Measurements from ENCODE around the gene PPARGC1A. TPM values are rescaled to one million over a fixed set of nuclear protein-coding genes. Genes with fewer than 3 reads are reported as not detected.

PPARGC1A gene
- total and polyA plus RNA-seq, 2 experiments from 2014 or later, result 0.76 to 3.3 TPM

GRCh38 chr4:23899565-23899964, 9.7 kb upstream of the PPARGC1A start (continued):
- no peak for TF ChIP-seq NANOG (IDR thresholded peaks at IDR 0.05; ENCODE audit: borderline replicate concordance)
- TF ChIP-seq CREB1 (CRISPR knock-in tag; IDR thresholded peaks at IDR 0.05; ENCODE audit: low read depth), result no peak

DNA sequence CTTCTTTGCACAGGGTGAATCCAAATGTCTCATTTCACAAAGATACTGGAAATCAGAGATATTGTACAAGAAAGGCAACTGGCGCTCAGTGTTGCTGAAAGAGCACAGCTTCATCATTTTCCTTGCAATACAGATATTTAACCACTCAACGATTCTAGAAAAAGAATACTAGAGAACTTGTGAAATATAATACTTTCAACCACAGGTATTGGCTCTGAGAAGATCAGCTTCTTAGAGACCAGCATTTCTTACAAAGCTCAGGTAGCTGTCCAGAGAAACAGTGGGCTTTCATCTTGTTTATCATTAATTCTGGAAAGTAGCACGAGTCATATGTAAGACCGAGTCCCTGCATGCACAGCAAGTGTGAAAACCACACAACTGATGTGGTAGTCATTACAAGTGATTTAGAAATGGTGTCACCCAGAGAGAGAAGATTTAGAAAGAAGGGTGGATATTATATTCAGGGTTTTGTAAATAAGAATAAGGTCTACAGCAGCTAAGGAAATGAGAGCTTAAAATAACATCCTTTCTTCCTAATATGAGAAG, 7.8 kb upstream of the PPARGC1A start:
- H3K36me3 Mint-ChIP-seq (ENCODE audit: low read depth), result no peaks in the 10 kb centered on the region
- H4K20me1 ChIP-seq (replicated peaks; ENCODE audit: insufficient read depth), result no peaks in the 10 kb centered on the region
- no peaks in the 10 kb centered on the region for H3K4me1 ChIP-seq (ENCODE audit: insufficient read depth)
- ATAC-seq, result no peak
- no peak overlapping the region for H3K4me3 ChIP-seq
- no peak overlapping the region for H3K4me3 Mint-ChIP-seq
- no peaks in the 10 kb centered on the region for H3F3A ChIP-seq (replicated peaks; ENCODE audit: low read depth)
- H3K4me1 Mint-ChIP-seq, result peaks cover 6% of the 10 kb centered on the region; the same call in 2 of the 3 replicates
- H3K36me3 ChIP-seq (ENCODE audit: insufficient read depth), result no peaks in the 10 kb centered on the region
- H3K27me3 ChIP-seq (ENCODE audit: insufficient read depth), result no peaks in the 10 kb centered on the region
- no peak overlapping the region for H3K27ac Mint-ChIP-seq
- no peak overlapping the region for H3K27ac ChIP-seq (ENCODE audit: low read depth)
- H3K9me2 ChIP-seq (ENCODE audit: insufficient read depth), result no peaks in the 10 kb centered on the region
- no peaks in the 10 kb centered on the region for H3K27me3 Mint-ChIP-seq (ENCODE audit: insufficient read depth, low read depth, poor library complexity)
- TF ChIP-seq, protein P1, sequence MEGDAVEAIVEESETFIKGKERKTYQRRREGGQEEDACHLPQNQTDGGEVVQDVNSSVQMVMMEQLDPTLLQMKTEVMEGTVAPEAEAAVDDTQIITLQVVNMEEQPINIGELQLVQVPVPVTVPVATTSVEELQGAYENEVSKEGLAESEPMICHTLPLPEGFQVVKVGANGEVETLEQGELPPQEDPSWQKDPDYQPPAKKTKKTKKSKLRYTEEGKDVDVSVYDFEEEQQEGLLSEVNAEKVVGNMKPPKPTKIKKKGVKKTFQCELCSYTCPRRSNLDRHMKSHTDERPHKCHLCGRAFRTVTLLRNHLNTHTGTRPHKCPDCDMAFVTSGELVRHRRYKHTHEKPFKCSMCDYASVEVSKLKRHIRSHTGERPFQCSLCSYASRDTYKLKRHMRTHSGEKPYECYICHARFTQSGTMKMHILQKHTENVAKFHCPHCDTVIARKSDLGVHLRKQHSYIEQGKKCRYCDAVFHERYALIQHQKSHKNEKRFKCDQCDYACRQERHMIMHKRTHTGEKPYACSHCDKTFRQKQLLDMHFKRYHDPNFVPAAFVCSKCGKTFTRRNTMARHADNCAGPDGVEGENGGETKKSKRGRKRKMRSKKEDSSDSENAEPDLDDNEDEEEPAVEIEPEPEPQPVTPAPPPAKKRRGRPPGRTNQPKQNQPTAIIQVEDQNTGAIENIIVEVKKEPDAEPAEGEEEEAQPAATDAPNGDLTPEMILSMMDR (conservative IDR thresholded peaks at IDR 0.05; ENCODE audit: low read depth in 2 of 2), result no peak
- TF ChIP-seq, protein P2, sequence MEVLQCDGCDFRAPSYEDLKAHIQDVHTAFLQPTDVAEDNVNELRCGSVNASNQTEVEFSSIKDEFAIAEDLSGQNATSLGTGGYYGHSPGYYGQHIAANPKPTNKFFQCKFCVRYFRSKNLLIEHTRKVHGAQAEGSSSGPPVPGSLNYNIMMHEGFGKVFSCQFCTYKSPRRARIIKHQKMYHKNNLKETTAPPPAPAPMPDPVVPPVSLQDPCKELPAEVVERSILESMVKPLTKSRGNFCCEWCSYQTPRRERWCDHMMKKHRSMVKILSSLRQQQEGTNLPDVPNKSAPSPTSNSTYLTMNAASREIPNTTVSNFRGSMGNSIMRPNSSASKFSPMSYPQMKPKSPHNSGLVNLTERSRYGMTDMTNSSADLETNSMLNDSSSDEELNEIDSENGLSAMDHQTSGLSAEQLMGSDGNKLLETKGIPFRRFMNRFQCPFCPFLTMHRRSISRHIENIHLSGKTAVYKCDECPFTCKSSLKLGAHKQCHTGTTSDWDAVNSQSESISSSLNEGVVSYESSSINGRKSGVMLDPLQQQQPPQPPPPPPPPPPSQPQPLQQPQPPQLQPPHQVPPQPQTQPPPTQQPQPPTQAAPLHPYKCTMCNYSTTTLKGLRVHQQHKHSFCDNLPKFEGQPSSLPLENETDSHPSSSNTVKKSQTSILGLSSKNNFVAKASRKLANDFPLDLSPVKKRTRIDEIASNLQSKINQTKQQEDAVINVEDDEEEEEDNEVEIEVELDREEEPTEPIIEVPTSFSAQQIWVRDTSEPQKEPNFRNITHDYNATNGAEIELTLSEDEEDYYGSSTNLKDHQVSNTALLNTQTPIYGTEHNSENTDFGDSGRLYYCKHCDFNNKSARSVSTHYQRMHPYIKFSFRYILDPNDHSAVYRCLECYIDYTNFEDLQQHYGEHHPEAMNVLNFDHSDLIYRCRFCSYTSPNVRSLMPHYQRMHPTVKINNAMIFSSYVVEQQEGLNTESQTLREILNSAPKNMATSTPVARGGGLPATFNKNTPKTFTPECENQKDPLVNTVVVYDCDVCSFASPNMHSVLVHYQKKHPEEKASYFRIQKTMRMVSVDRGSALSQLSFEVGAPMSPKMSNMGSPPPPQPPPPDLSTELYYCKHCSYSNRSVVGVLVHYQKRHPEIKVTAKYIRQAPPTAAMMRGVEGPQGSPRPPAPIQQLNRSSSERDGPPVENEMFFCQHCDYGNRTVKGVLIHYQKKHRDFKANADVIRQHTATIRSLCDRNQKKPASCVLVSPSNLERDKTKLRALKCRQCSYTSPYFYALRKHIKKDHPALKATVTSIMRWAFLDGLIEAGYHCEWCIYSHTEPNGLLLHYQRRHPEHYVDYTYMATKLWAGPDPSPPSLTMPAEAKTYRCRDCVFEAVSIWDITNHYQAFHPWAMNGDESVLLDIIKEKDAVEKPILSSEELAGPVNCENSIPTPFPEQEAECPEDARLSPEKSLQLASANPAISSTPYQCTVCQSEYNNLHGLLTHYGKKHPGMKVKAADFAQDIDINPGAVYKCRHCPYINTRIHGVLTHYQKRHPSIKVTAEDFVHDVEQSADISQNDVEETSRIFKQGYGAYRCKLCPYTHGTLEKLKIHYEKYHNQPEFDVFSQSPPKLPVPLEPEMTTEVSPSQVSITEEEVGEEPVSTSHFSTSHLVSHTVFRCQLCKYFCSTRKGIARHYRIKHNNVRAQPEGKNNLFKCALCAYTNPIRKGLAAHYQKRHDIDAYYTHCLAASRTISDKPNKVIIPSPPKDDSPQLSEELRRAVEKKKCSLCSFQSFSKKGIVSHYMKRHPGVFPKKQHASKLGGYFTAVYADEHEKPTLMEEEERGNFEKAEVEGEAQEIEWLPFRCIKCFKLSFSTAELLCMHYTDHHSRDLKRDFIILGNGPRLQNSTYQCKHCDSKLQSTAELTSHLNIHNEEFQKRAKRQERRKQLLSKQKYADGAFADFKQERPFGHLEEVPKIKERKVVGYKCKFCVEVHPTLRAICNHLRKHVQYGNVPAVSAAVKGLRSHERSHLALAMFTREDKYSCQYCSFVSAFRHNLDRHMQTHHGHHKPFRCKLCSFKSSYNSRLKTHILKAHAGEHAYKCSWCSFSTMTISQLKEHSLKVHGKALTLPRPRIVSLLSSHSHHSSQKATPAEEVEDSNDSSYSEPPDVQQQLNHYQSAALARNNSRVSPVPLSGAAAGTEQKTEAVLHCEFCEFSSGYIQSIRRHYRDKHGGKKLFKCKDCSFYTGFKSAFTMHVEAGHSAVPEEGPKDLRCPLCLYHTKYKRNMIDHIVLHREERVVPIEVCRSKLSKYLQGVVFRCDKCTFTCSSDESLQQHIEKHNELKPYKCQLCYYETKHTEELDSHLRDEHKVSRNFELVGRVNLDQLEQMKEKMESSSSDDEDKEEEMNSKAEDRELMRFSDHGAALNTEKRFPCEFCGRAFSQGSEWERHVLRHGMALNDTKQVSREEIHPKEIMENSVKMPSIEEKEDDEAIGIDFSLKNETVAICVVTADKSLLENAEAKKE (CRISPR knock-in tag; IDR thresholded peaks at IDR 0.05), result no peak
- TF ChIP-seq ZNF114 (CRISPR knock-in tag; IDR thresholded peaks at IDR 0.05) (no peak), ZNF331 (CRISPR knock-in tag; IDR thresholded peaks at IDR 0.05; ENCODE audit: low read depth) (no peak), STAT1 (IDR thresholded peaks at IDR 0.05; ENCODE audit: unreplicated experiment) (no peak), POLR2AphosphoS5 (IDR thresholded peaks at IDR 0.05; ENCODE audit: low read depth) (no peak), ETS1 (IDR thresholded peaks at IDR 0.05) (no peak), NANOG (IDR thresholded peaks at IDR 0.05; ENCODE audit: borderline replicate concordance) (no peak), JUNB (IDR thresholded peaks at IDR 0.05; ENCODE audit: unreplicated experiment) (no peak), EZH2phosphoT487 (IDR thresholded peaks at IDR 0.05; ENCODE audit: unreplicated experiment) (no peak), EZH2 (IDR thresholded peaks at IDR 0.05; ENCODE audit: low read depth, unreplicated experiment) (no peak), CREB1 (CRISPR knock-in tag; IDR thresholded peaks at IDR 0.05; ENCODE audit: low read depth) (no peak)
- TF ChIP-seq, protein P3, sequence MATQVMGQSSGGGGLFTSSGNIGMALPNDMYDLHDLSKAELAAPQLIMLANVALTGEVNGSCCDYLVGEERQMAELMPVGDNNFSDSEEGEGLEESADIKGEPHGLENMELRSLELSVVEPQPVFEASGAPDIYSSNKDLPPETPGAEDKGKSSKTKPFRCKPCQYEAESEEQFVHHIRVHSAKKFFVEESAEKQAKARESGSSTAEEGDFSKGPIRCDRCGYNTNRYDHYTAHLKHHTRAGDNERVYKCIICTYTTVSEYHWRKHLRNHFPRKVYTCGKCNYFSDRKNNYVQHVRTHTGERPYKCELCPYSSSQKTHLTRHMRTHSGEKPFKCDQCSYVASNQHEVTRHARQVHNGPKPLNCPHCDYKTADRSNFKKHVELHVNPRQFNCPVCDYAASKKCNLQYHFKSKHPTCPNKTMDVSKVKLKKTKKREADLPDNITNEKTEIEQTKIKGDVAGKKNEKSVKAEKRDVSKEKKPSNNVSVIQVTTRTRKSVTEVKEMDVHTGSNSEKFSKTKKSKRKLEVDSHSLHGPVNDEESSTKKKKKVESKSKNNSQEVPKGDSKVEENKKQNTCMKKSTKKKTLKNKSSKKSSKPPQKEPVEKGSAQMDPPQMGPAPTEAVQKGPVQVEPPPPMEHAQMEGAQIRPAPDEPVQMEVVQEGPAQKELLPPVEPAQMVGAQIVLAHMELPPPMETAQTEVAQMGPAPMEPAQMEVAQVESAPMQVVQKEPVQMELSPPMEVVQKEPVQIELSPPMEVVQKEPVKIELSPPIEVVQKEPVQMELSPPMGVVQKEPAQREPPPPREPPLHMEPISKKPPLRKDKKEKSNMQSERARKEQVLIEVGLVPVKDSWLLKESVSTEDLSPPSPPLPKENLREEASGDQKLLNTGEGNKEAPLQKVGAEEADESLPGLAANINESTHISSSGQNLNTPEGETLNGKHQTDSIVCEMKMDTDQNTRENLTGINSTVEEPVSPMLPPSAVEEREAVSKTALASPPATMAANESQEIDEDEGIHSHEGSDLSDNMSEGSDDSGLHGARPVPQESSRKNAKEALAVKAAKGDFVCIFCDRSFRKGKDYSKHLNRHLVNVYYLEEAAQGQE (IDR thresholded peaks at IDR 0.05; ENCODE audit: unreplicated experiment), result no peak
- H3K79me2 ChIP-seq (replicated peaks; ENCODE audit: insufficient read depth), result no peaks in the 10 kb centered on the region
- H3K9me3 Mint-ChIP-seq, result no peaks in the 10 kb centered on the region
- no peak overlapping the region for H2AFZ ChIP-seq
- DNase-seq (ENCODE audit: low spot score), result no peak
- no peak overlapping the region for H3K4me2 ChIP-seq
